A673 (cell line): ENCODE results near the gene FEN1. TPM values are rescaled to one million over a fixed set of nuclear protein-coding genes. Genes with fewer than 3 reads are reported as not detected.

Source experiments
- BruUV-seq: library from RNA; stranded (reverse); fragments of 400-500 nt; replicated peaks from 2 replicates; lab custom pipeline; 2021; lab: Mats Ljungman, UMichigan
- CTCF ChIA-PET: fragments of 300-600 bp; sonication (Branson Sonifier 250); formaldehyde crosslinking; loops from one replicate; lab custom pipeline; 2022; ENCODE audit warnings: antibody characterized with exemption; lab: Charles Lee
- POLR2A ChIA-PET: fragments of 300-600 bp; sonication (Branson Sonifier 250); formaldehyde crosslinking; loops from one replicate; lab custom pipeline; 2022; ENCODE audit warnings: antibody characterized with exemption; ENCODE audit not compliant: low non-redundant PET; lab: Charles Lee
- DNase-seq: peaks from one replicate; pipeline ENCODE4 v3.0.0-alpha.2; 2015; ENCODE audit warnings: low spot score
- H3K27ac ChIP-seq: fragments of 200-600 bp; sonication (generic); 2 replicates; pipeline ENCODE4 v1.5.1; 2016; ENCODE audit warnings: mixed run types, low read depth, mild to moderate bottlenecking, mixed read lengths, antibody characterized with exemption, low read length; ENCODE audit not compliant: poor library complexity, severe bottlenecking
- H3K27me3 ChIP-seq: fragments of 200-600 bp; sonication (generic); replicated peaks from 2 replicates; pipeline ENCODE4 v1.6.1; 2017; ENCODE audit warnings: mixed run types, low read depth, mild to moderate bottlenecking, mixed read lengths, antibody characterized with exemption, low read length; ENCODE audit not compliant: insufficient read depth, poor library complexity
- H3K36me3 ChIP-seq: fragments of 200-600 bp; sonication (generic); 2 replicates; pipeline ENCODE4 v1.6.1; 2016; ENCODE audit warnings: mixed run types, mild to moderate bottlenecking, mixed read lengths, antibody characterized with exemption, low read length; ENCODE audit not compliant: insufficient read depth, poor library complexity, severe bottlenecking
- H3K4me1 ChIP-seq: fragments of 200-600 bp; sonication (generic); 2 replicates; pipeline ENCODE4 v1.6.1; 2017; ENCODE audit warnings: mixed run types, mild to moderate bottlenecking, mixed read lengths, antibody characterized with exemption, low read length; ENCODE audit not compliant: insufficient read depth, poor library complexity, severe bottlenecking
- H3K4me3 ChIP-seq: fragments of 200-600 bp; sonication (generic); 2 replicates; pipeline ENCODE4 v1.5.1; 2016; ENCODE audit warnings: low read depth, mixed run types, mild to moderate bottlenecking, mixed read lengths, low read length; ENCODE audit not compliant: poor library complexity, severe bottlenecking
- H3K9me3 ChIP-seq: fragments of 200-600 bp; sonication (generic); 2 replicates; pipeline ENCODE4 v1.6.1; 2016; ENCODE audit warnings: mixed run types, low read depth, mild to moderate bottlenecking, mixed read lengths, antibody characterized with exemption, low read length; ENCODE audit not compliant: poor library complexity, severe bottlenecking
- EZH2 ChIP-seq: fragments of 200-600 bp; sonication (generic); IDR thresholded peaks from 2 replicates; pipeline ENCODE4 v1.6.1; 2017; ENCODE audit warnings: borderline replicate concordance, low read depth, mild to moderate bottlenecking, mixed read lengths, antibody characterized with exemption, low read length; ENCODE audit not compliant: poor library complexity, severe bottlenecking
- intact Hi-C: fragments of 100-400 bp; cut with micrococcal nuclease; formaldehyde crosslinking; loops from one replicate; pipeline ENCODE4 v1.10.0; 2022; ENCODE audit not compliant: unreplicated experiment
- total RNA-seq: library from RNA; stranded (reverse); gene quantifications from 2 replicates; pipeline ENCODE4 v1.2.3, GENCODE V29; 2021
- TF ChIP-seq, protein P1 (sequence below): fragments of 300-800, 200-600 bp; sonication (generic); conservative IDR thresholded peaks from 2 replicates; pipeline ENCODE4 v1.5.1; 2017; ENCODE audit warnings: low read depth, mild to moderate bottlenecking, antibody characterized with exemption, low read length, moderate library complexity, mixed read lengths

Gene FEN1
- total RNA-seq, 1 experiment from 2014 or later: 152 TPM

DNA sequence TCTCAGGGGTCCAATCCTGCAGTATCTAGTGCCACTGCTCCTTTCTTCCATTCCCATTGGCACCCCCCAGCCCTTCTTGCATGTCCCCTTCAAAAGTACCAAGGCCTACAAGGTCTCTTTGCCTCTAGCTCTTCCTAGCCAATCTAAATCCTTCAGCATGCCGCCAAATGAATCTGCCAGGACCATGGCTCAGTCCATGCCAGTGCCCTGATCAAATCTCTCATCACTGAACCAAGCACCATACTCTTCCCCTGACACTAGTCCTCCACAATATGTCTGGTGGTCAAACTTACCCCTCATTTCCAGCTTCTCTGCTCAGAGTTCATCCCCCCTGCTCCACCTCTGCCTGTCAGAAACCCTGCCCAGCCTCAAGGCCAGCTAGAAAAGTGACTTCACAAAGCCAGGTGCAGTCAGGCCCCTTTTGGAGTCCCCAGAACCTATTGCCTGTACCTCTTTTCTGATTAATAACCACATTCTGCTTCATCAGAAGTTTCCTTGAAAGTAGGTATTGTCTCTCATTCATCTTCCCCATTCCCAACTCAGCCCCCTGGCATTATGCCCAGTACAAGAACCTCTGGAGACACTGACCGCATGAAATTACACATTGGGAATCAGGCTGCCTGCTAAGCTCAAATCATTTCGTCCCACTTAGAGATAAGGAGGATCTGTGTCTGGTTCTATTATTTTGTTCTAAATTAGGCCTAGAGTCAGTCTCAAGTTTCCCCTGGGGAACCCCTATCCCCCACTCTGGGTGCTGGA is 11.4 kb downstream of the FEN1 start:
- Histone ChIP-seq H3K9me3 (no peaks in the 10 kb centered on the region), H3K36me3 (peaks cover 98% of the 10 kb centered on the region), H3K4me3 (no peak overlapping the region), H3K27me3 (no peaks in the 10 kb centered on the region), H3K4me1 (no peaks in the 10 kb centered on the region), H3K27ac (peak overlapping the region; percentile 29)
- no TSS peak for BruUV-seq
- CTCF ChIA-PET: interaction anchor here (0.5 kb wide), 1 partner anchor 159 kb away, joined by 7 read pairs; no protein-coding TSS in a partner anchor
- intact Hi-C loops: no loop called here
- no peak for TF ChIP-seq EZH2
- TF ChIP-seq, protein P1, sequence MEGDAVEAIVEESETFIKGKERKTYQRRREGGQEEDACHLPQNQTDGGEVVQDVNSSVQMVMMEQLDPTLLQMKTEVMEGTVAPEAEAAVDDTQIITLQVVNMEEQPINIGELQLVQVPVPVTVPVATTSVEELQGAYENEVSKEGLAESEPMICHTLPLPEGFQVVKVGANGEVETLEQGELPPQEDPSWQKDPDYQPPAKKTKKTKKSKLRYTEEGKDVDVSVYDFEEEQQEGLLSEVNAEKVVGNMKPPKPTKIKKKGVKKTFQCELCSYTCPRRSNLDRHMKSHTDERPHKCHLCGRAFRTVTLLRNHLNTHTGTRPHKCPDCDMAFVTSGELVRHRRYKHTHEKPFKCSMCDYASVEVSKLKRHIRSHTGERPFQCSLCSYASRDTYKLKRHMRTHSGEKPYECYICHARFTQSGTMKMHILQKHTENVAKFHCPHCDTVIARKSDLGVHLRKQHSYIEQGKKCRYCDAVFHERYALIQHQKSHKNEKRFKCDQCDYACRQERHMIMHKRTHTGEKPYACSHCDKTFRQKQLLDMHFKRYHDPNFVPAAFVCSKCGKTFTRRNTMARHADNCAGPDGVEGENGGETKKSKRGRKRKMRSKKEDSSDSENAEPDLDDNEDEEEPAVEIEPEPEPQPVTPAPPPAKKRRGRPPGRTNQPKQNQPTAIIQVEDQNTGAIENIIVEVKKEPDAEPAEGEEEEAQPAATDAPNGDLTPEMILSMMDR: no peak
- no peak for DNase-seq
- POLR2A ChIA-PET: interaction anchor here (0.7 kb wide), 1 partner anchor 153 kb away, joined by 3 read pairs; no protein-coding TSS in a partner anchor

DNA sequence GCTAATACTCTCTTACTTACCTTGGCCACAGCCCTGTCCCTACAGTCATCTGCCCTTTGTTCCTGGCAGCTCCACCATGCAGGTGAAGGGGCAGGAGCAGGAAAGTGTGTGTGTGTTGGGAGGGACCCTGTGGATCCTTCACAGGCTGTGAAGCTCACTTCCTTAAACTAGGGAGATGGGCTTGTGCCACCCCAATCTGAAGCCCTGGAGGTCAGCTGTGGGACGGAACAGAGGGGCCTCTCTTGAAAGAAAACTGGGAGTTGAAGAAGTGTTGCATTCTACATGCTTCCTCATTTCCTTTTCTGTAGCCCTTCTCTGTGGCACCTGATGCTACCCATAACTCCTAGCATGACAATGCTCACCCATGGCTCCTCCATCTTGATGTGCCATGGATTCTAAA is 12.4 kb downstream of the FEN1 start:
- DNase-seq: no peak
- ChIA-PET POLR2A (interaction anchor here (0.6 kb wide), 1 partner anchor 87 kb away, joined by 5 read pairs; no protein-coding TSS in a partner anchor), CTCF (no interaction called here)
- Histone ChIP-seq H3K4me3 (no peak overlapping the region), H3K27me3 (no peaks in the 10 kb centered on the region), H3K27ac (peak overlapping the region; percentile 29), H3K9me3 (no peaks in the 10 kb centered on the region), H3K36me3 (peaks cover 98% of the 10 kb centered on the region), H3K4me1 (no peaks in the 10 kb centered on the region)
- no TSS peak for BruUV-seq
- intact Hi-C loops: no loop called here
- TF ChIP-seq, protein P1: no peak
- no peak for TF ChIP-seq EZH2

DNA sequence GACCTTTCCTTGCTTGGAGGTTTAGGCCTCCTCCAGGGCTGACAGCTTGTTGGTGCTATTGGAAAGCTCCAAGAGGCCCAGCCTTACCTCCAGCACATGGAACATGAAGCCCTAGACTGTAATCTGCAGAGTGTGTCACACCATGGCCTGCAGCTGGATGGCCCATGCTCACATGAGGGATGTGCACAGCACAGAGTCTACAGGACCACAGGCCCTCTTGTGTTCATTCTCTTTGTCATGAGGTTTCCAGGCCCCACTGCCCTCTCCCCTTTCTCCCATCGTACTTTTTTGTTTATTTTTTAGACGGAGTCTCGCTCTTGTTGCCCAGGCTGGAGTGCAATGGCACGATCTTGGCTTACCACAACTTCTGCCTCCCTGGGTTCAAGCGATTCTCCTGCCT is 14.1 kb downstream of the FEN1 start:
- DNase-seq: no peak
- no TSS peak for BruUV-seq
- intact Hi-C loops: no loop called here
- POLR2A ChIA-PET: no interaction called here
- Histone ChIP-seq H3K4me1 (no peaks in the 10 kb centered on the region), H3K36me3 (peaks cover 98% of the 10 kb centered on the region), H3K4me3 (no peak overlapping the region), H3K27ac (no peak overlapping the region), H3K27me3 (no peaks in the 10 kb centered on the region), H3K9me3 (no peaks in the 10 kb centered on the region)
- CTCF ChIA-PET: no interaction called here
- TF ChIP-seq EZH2: no peak
- TF ChIP-seq, protein P1: no peak
